K562 (cell line): ENCODE measurements around the gene ZFYVE26. TPM values are rescaled to one million over a fixed set of nuclear protein-coding genes. Genes with fewer than 3 reads are reported as not detected.
A peak's percentile ranks its signal among the peaks of the same experiment; 100 is the strongest.

Experiments
- ARNT ChIP-seq, 2 experiments: fragments of 450-650 bp; IDR thresholded peaks; 2 replicates each; pipeline ENCODE4 v1.6.1; 2016; ENCODE audit warnings: mild to moderate bottlenecking in 1 of 2
- CXXC5 ChIP-seq: fragments of 250-450 bp; sonication (Bioruptor Pico); IDR thresholded peaks from 2 replicates; pipeline ENCODE4 v1.8.0; 2022; ENCODE audit warnings: inconsistent platforms, mild to moderate bottlenecking, moderate library complexity
- ETV5 ChIP-seq: sonication (generic); formaldehyde crosslinking; IDR thresholded peaks from 2 replicates; pipeline ENCODE4 v1.4.0; 2020; ENCODE audit warnings: low read depth, mild to moderate bottlenecking, missing genetic modification reagents
- EWSR1 ChIP-seq: fragments of 450-650 bp; IDR thresholded peaks from 2 replicates; pipeline ENCODE4 v1.6.1; 2018; ENCODE audit warnings: borderline replicate concordance, mild to moderate bottlenecking, low read depth, moderate library complexity; ENCODE audit not compliant: partially characterized antibody
- HOXB6 ChIP-seq: fragments of 250-450 bp; sonication (Bioruptor Pico); IDR thresholded peaks from 2 replicates; pipeline ENCODE4 v1.5.1; 2022; ENCODE audit warnings: mild to moderate bottlenecking, borderline replicate concordance
- MEF2D ChIP-seq: conservative IDR thresholded peaks from 2 replicates; pipeline ENCODE4 v1.6.1; 2016; ENCODE audit warnings: low read depth, missing genetic modification characterization, missing compliant biosample characterization
- POLR2A ChIP-seq: fragments of 450-650 bp; conservative IDR thresholded peaks from 2 replicates; pipeline ENCODE4 v1.6.1; 2016
- TAF9B ChIP-seq: fragments of 450-650 bp; IDR thresholded peaks from 2 replicates; pipeline ENCODE4 v1.6.1; 2018; ENCODE audit warnings: mild to moderate bottlenecking; ENCODE audit not compliant: partially characterized antibody
- ZNF134 ChIP-seq: fragments of 250-450 bp; sonication (Bioruptor Pico); conservative IDR thresholded peaks from 2 replicates; pipeline ENCODE4 v1.4.0; 2020
- polyA plus RNA-seq, 8 experiments: library from polyadenylated mRNA; depleted of rRNA in 4 of 8; stranded (reverse) in 5 of 8; unstranded in 3 of 8; fragments of >200 nt; fragmentation: Nextera tagmentation in 2 of 8; fragmentation: Illumina TruSeq in 1 of 8; extraction: Ambion mirVana in 2 of 8; extraction: Trizol in 1 of 8; gene quantifications; 2 replicates each; pipeline versions ENCODE4 v1.2.1 to v1.2.3, GENCODE V29; 2011 to 2014; ENCODE audit warnings: inconsistent platforms in 1 of 8, missing spikeins in 1 of 8
- total RNA-seq, 7 experiments: library from RNA; depleted of rRNA in 6 of 7; stranded (reverse); fragments of >200 nt in 6 of 7; fragmentation: Illumina TruSeq in 2 of 7; extraction: Trizol in 2 of 7; gene quantifications; 2 replicates each; pipeline versions ENCODE4 v1.2.1 to v1.2.3, GENCODE V29; 2011 to 2021; ENCODE audit warnings: low replicate concordance in 1 of 7
- TF ChIP-seq, protein P1 (sequence below), 2 experiments: fragments of 450-650 bp; formaldehyde crosslinking in 1 of 2; IDR thresholded peaks; 2 replicates each; pipeline versions ENCODE4 v1.4.0 to v1.6.1; 2014 to 2020; ENCODE audit warnings: mild to moderate bottlenecking in 2 of 2, borderline replicate concordance in 1 of 2, low read depth in 1 of 2
- TF ChIP-seq, protein P2 (sequence below): fragments of 250-450 bp; sonication (Bioruptor Pico); IDR thresholded peaks from 2 replicates; pipeline ENCODE4 v1.5.0; 2020; ENCODE audit warnings: mild to moderate bottlenecking
- TF ChIP-seq, protein P3 (sequence below): fragments of 450-650 bp; IDR thresholded peaks from 2 replicates; pipeline ENCODE4 v1.6.1; 2017; ENCODE audit warnings: antibody characterized with exemption, mild to moderate bottlenecking

Gene ZFYVE26
- total and polyA plus RNA-seq, 9 of the 15 experiments (the other 6 are each of a cell fraction or from before 2014, with no cell fraction given), result 0.32 to 9.1 (median 5.9) TPM

DNA sequence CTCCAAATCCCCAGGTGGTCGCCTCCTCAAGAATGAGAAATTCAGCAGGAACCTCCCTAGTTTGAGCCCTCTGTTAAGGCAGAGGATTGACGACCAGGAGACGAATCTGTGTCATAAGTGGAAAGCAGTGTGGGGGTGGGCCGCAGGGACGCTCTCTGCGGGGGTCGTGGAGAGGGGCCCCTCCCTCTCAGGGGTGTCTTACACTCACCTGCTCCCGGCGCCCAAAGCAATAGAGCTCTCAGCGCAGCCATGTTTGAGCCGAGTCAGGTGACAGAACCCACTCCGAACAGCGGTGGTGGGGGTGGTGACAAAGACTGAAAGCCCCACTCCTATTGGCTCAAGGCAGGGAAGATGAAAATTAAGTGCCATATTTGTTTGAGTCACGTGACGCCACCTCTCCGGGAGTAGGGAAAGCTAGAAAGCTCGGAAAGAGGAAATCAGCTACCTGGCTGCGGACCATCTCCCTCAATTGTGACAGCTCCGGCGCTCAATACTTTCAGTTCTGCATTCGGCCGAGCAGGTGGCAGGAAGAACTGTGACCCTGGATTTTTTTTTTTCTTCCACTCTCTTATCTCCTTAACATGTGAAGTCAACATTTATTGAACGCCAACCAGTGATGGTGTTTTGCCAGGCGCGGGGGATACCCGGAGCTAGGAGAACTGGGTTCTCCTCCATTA, at the start of gene ZFYVE26 (continued):
- TF ChIP-seq, protein P1, sequence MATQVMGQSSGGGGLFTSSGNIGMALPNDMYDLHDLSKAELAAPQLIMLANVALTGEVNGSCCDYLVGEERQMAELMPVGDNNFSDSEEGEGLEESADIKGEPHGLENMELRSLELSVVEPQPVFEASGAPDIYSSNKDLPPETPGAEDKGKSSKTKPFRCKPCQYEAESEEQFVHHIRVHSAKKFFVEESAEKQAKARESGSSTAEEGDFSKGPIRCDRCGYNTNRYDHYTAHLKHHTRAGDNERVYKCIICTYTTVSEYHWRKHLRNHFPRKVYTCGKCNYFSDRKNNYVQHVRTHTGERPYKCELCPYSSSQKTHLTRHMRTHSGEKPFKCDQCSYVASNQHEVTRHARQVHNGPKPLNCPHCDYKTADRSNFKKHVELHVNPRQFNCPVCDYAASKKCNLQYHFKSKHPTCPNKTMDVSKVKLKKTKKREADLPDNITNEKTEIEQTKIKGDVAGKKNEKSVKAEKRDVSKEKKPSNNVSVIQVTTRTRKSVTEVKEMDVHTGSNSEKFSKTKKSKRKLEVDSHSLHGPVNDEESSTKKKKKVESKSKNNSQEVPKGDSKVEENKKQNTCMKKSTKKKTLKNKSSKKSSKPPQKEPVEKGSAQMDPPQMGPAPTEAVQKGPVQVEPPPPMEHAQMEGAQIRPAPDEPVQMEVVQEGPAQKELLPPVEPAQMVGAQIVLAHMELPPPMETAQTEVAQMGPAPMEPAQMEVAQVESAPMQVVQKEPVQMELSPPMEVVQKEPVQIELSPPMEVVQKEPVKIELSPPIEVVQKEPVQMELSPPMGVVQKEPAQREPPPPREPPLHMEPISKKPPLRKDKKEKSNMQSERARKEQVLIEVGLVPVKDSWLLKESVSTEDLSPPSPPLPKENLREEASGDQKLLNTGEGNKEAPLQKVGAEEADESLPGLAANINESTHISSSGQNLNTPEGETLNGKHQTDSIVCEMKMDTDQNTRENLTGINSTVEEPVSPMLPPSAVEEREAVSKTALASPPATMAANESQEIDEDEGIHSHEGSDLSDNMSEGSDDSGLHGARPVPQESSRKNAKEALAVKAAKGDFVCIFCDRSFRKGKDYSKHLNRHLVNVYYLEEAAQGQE (IDR thresholded peaks at IDR 0.05; ENCODE audit: borderline replicate concordance), result peak; percentile 86
- TF ChIP-seq, protein P1 (CRISPR knock-in tag; IDR thresholded peaks at IDR 0.05; ENCODE audit: low read depth), result no peak
- TF ChIP-seq CXXC5 (CRISPR knock-in tag), result peak; percentile 45
- no peak for TF ChIP-seq EWSR1
- TF ChIP-seq HOXB6 (CRISPR knock-in tag), result no peak
- no peak for TF ChIP-seq MEF2D
- TF ChIP-seq, protein P2, sequence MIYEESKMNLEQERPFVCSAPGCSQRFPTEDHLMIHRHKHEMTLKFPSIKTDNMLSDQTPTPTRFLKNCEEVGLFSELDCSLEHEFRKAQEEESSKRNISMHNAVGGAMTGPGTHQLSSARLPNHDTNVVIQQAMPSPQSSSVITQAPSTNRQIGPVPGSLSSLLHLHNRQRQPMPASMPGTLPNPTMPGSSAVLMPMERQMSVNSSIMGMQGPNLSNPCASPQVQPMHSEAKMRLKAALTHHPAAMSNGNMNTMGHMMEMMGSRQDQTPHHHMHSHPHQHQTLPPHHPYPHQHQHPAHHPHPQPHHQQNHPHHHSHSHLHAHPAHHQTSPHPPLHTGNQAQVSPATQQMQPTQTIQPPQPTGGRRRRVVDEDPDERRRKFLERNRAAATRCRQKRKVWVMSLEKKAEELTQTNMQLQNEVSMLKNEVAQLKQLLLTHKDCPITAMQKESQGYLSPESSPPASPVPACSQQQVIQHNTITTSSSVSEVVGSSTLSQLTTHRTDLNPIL (CRISPR knock-in tag), result no peak
- TF ChIP-seq ETV5 (CRISPR knock-in tag), result no peak
- no peak for TF ChIP-seq ZNF134 (CRISPR knock-in tag)
- TF ChIP-seq, protein P3, sequence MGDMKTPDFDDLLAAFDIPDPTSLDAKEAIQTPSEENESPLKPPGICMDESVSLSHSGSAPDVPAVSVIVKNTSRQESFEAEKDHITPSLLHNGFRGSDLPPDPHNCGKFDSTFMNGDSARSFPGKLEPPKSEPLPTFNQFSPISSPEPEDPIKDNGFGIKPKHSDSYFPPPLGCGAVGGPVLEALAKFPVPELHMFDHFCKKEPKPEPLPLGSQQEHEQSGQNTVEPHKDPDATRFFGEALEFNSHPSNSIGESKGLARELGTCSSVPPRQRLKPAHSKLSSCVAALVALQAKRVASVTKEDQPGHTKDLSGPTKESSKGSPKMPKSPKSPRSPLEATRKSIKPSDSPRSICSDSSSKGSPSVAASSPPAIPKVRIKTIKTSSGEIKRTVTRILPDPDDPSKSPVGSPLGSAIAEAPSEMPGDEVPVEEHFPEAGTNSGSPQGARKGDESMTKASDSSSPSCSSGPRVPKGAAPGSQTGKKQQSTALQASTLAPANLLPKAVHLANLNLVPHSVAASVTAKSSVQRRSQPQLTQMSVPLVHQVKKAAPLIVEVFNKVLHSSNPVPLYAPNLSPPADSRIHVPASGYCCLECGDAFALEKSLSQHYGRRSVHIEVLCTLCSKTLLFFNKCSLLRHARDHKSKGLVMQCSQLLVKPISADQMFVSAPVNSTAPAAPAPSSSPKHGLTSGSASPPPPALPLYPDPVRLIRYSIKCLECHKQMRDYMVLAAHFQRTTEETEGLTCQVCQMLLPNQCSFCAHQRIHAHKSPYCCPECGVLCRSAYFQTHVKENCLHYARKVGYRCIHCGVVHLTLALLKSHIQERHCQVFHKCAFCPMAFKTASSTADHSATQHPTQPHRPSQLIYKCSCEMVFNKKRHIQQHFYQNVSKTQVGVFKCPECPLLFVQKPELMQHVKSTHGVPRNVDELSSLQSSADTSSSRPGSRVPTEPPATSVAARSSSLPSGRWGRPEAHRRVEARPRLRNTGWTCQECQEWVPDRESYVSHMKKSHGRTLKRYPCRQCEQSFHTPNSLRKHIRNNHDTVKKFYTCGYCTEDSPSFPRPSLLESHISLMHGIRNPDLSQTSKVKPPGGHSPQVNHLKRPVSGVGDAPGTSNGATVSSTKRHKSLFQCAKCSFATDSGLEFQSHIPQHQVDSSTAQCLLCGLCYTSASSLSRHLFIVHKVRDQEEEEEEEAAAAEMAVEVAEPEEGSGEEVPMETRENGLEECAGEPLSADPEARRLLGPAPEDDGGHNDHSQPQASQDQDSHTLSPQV, result no peak
- TF ChIP-seq TAF9B, result peak; percentile 9
- TF ChIP-seq ARNT (IDR thresholded peaks at IDR 0.05), result peak in 1 of 2 experiments; percentile 64; a peak in 1 of 4 replicates
- peak; percentile 77 for TF ChIP-seq POLR2A
